HEK293 (cell line): ENCODE data around the gene TBC1D9B.

Experiments
- CTCF ChIA-PET: fragments of 350-600 bp; formaldehyde crosslinking; extraction: SDS; loops from one replicate; lab custom pipeline; 2021; ENCODE audit warnings: antibody characterized with exemption; lab: Yijun Ruan, JAX
- POLR2A ChIA-PET: fragments of 300-600 bp; formaldehyde crosslinking; extraction: SDS; loops from one replicate; lab custom pipeline; 2020; ENCODE audit warnings: antibody characterized with exemption, inconsistent platforms; lab: Yijun Ruan, JAX
- H3K27ac ChIP-seq: fragments of 200-500 bp; sonication (Bioruptor generic); 2 replicates; pipeline ENCODE4 v1.5.1; 2014; ENCODE audit warnings: low read depth, low read length, control low read depth, inconsistent platforms; ENCODE audit errors: extremely low read depth
- H3K36me3 ChIP-seq, 2 experiments: fragments of 200-500 bp in 1 of 2; sonication (Bioruptor generic) in 1 of 2; 1 replicate in 1 of 2; 2 replicates in 1 of 2; pipeline ENCODE4 v1.5.1; 2014 to 2017; ENCODE audit warnings: inconsistent platforms in 2 of 2, low read length in 2 of 2; ENCODE audit not compliant: control insufficient read depth in 2 of 2, insufficient read depth in 1 of 2
- H3K4me1 ChIP-seq: fragments of 200-500 bp; sonication (Bioruptor generic); 2 replicates; pipeline ENCODE4 v1.5.1; 2014; ENCODE audit warnings: mild to moderate bottlenecking, low read length, inconsistent platforms; ENCODE audit not compliant: control insufficient read depth, insufficient read depth
- H3K4me3 ChIP-seq: 2 replicates; pipeline ENCODE4 v1.5.1; 2011; ENCODE audit warnings: low read depth, mild to moderate bottlenecking, control low read depth, low read length, moderate library complexity
- H3K9me3 ChIP-seq: fragments of 200-500 bp; sonication (Bioruptor generic); 2 replicates; pipeline ENCODE4 v1.5.1; 2014; ENCODE audit warnings: low read depth, low read length, inconsistent platforms; ENCODE audit not compliant: control insufficient read depth, insufficient read depth
- BCL11A ChIP-seq: fragments of 450-650 bp; formaldehyde crosslinking; IDR thresholded peaks from 2 replicates; pipeline ENCODE4 v1.5.1; 2016; ENCODE audit warnings: low read depth, missing biosample characterization, missing genetic modification characterization
- PATZ1 ChIP-seq: fragments of 450-650 bp; formaldehyde crosslinking; IDR thresholded peaks from 2 replicates; pipeline ENCODE4 v1.5.1; 2016; ENCODE audit warnings: missing biosample characterization, missing genetic modification characterization
- PRDM10 ChIP-seq: fragments of 450-650 bp; formaldehyde crosslinking; IDR thresholded peaks from 2 replicates; pipeline ENCODE4 v1.5.1; 2016; ENCODE audit warnings: missing biosample characterization, missing genetic modification characterization
- SP2 ChIP-seq: fragments of 450-650 bp; formaldehyde crosslinking; IDR thresholded peaks from 2 replicates; pipeline ENCODE4 v1.5.1; 2016; ENCODE audit warnings: missing biosample characterization, missing genetic modification characterization
- ZBTB10 ChIP-seq: fragments of 450-650 bp; formaldehyde crosslinking; IDR thresholded peaks from 2 replicates; pipeline ENCODE4 v1.5.1; 2016; ENCODE audit warnings: missing biosample characterization, missing genetic modification characterization
- ZBTB7A ChIP-seq: fragments of 450-650 bp; formaldehyde crosslinking; IDR thresholded peaks from 2 replicates; pipeline ENCODE4 v1.5.1; 2016; ENCODE audit warnings: low read depth, missing biosample characterization, missing genetic modification characterization
- ZNF146 ChIP-seq: fragments of 450-650 bp; formaldehyde crosslinking; IDR thresholded peaks from 2 replicates; pipeline ENCODE4 v1.5.1; 2016; ENCODE audit warnings: missing biosample characterization, missing genetic modification characterization
- ZNF335 ChIP-seq: fragments of 450-650 bp; formaldehyde crosslinking; conservative IDR thresholded peaks from 2 replicates; pipeline ENCODE4 v1.5.1; 2016; ENCODE audit warnings: missing biosample characterization, missing genetic modification characterization
- ZNF398 ChIP-seq: fragments of 450-650 bp; formaldehyde crosslinking; IDR thresholded peaks from 2 replicates; pipeline ENCODE4 v1.5.1; 2017; ENCODE audit warnings: missing biosample characterization, missing genetic modification characterization
- ZNF549 ChIP-seq: fragments of 450-650 bp; IDR thresholded peaks from 2 replicates; pipeline ENCODE4 v1.5.1; 2018; ENCODE audit warnings: missing biosample characterization, missing genetic modification characterization, mild to moderate bottlenecking, inconsistent platforms, moderate library complexity
- ZNF600 ChIP-seq: fragments of 450-650 bp; formaldehyde crosslinking; IDR thresholded peaks from 2 replicates; pipeline ENCODE4 v1.5.1; 2016; ENCODE audit warnings: missing biosample characterization, missing genetic modification characterization
- ZNF677 ChIP-seq: fragments of 450-650 bp; IDR thresholded peaks from 2 replicates; pipeline ENCODE4 v1.5.0; 2018; ENCODE audit warnings: missing biosample characterization, mild to moderate bottlenecking, missing genetic modification characterization, moderate library complexity
- ZNF837 ChIP-seq: fragments of 450-650 bp; formaldehyde crosslinking; IDR thresholded peaks from 2 replicates; pipeline ENCODE4 v1.5.1; 2016; ENCODE audit warnings: missing biosample characterization, missing genetic modification characterization
- ZXDB ChIP-seq: fragments of 450-650 bp; formaldehyde crosslinking; IDR thresholded peaks from 2 replicates; pipeline ENCODE4 v1.5.1; 2016; ENCODE audit warnings: missing biosample characterization, missing genetic modification characterization
- TF ChIP-seq, protein P1 (sequence below): fragments of 450-650 bp; formaldehyde crosslinking; IDR thresholded peaks from 2 replicates; pipeline ENCODE4 v1.5.0; 2017; ENCODE audit warnings: missing biosample characterization, missing genetic modification characterization, borderline replicate concordance
- TF ChIP-seq, protein P2 (sequence below): fragments of 450-650 bp; formaldehyde crosslinking; IDR thresholded peaks from 2 replicates; pipeline ENCODE4 v1.5.1; 2016; ENCODE audit warnings: missing biosample characterization, missing genetic modification characterization

The TBC1D9B gene

DNA sequence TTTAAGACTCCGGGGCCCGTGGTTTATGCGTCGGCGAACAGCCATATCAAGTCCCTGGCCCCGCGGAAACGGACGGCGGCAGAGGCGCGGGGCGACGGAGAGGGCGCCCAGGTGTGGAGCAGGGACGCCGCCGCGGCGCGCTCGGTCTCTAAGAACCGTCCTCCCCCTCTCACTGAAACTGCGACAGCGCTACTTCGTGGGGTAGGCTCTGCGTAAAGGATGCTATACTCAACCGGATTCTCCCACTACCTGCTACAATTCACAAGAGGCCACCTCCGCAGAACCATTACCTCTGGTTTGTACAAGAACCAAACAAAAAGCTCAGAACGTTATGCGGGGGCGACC lies 49.5 kb downstream of the TBC1D9B start (continued):
- no peak for TF ChIP-seq PRDM10 (tag by site-specific recombination)
- TF ChIP-seq ZNF677: 0 out of 2 replicates have a peak, but pooled peaks have one; percentile 22
- peak; percentile 38; the same call in 1 of the 2 replicates for TF ChIP-seq ZBTB10
- no peak for TF ChIP-seq ZNF837 (tag by site-specific recombination)
- no peak for TF ChIP-seq ZNF398 (tag by site-specific recombination)
- TF ChIP-seq ZXDB (tag by site-specific recombination): no peak

DNA sequence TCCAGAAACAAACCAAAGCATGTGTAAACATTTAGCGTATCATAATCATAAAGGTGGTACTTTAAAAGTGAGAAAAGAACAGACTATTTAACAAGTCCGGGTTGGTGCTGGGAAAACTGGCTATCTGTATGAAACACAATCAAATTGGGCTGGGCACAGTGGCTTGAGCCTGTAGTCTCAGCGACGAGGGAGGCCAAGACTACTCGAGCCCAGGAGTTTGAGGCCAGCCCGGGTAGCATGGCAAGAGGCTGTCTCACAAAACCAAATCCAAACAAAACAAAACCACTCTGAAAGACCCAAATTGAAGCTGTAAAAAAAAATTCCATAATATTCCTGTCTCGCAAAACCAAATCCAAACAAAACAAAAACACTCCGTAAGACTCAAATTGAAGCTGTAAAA lies 53.3 kb downstream of the TBC1D9B start:
- POLR2A ChIA-PET: no interaction called here
- Histone ChIP-seq H3K4me3 (no peak overlapping the region), H3K36me3 (peaks cover 11 to 38% of the 10 kb centered on the region in 2 experiments), H3K9me3 (no peaks in the 10 kb centered on the region), H3K4me1 (no peaks in the 10 kb centered on the region), H3K27ac (no peak overlapping the region)
- TF ChIP-seq ZNF600 (tag by site-specific recombination) (peak; percentile 87), BCL11A (no peak), ZNF335 (tag by site-specific recombination) (0 out of 2 replicates have a peak, but pooled peaks have one; percentile 37), ZNF146 (tag by site-specific recombination) (no peak)
- TF ChIP-seq, protein P1, sequence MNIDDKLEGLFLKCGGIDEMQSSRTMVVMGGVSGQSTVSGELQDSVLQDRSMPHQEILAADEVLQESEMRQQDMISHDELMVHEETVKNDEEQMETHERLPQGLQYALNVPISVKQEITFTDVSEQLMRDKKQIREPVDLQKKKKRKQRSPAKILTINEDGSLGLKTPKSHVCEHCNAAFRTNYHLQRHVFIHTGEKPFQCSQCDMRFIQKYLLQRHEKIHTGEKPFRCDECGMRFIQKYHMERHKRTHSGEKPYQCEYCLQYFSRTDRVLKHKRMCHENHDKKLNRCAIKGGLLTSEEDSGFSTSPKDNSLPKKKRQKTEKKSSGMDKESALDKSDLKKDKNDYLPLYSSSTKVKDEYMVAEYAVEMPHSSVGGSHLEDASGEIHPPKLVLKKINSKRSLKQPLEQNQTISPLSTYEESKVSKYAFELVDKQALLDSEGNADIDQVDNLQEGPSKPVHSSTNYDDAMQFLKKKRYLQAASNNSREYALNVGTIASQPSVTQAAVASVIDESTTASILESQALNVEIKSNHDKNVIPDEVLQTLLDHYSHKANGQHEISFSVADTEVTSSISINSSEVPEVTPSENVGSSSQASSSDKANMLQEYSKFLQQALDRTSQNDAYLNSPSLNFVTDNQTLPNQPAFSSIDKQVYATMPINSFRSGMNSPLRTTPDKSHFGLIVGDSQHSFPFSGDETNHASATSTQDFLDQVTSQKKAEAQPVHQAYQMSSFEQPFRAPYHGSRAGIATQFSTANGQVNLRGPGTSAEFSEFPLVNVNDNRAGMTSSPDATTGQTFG (tag by site-specific recombination): no peak
- CTCF ChIA-PET: interaction anchor here (1.2 kb wide), 1 partner anchor 241 kb away, joined by 3 read pairs; no protein-coding TSS in a partner anchor

DNA sequence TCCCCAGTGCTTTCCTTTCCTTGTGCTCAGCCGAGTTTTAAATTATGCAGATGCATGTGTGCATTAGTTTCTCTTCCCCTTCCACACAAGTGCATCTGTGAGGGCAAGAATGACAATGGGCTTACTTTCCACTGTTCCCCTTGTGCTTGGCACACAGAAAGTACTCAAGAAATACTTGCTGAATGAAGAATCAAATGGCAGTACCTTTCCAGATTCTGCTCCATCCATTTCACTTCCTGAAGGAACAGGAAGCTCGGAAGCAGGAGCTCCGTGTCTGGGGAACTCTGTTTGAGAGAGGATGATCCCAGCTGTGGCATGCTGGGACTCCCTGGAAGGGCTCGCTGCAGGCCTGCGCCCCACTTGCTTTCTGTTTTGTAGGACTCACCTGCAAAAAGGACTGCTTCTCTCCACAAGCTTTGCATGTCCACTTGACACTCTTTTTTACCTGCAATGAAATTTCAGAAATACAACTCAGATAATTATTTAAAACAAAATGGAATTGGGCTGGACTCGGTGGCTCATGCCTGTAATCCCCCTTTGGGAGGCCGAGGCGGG lies 54.6 kb downstream of the TBC1D9B start:
- POLR2A ChIA-PET: no interaction called here
- TF ChIP-seq ZBTB7A (no peak), ZNF677 (no peak), ZNF549 (tag by site-specific recombination) (no peak), PATZ1 (no peak), SP2 (no peak)
- TF ChIP-seq, protein P2, sequence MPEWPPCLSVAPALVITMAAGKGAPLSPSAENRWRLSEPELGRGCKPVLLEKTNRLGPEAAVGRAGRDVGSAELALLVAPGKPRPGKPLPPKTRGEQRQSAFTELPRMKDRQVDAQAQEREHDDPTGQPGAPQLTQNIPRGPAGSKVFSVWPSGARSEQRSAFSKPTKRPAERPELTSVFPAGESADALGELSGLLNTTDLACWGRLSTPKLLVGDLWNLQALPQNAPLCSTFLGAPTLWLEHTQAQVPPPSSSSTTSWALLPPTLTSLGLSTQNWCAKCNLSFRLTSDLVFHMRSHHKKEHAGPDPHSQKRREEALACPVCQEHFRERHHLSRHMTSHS (tag by site-specific recombination): no peak
- Histone ChIP-seq H3K27ac (no peak overlapping the region), H3K36me3 (peaks cover 11 to 51% of the 10 kb centered on the region in 2 experiments), H3K4me1 (no peaks in the 10 kb centered on the region), H3K4me3 (no peak overlapping the region), H3K9me3 (no peaks in the 10 kb centered on the region)
- CTCF ChIA-PET: interaction anchor here (0.7 kb wide), 1 partner anchor 1299 kb away, joined by 4 read pairs; no protein-coding TSS in a partner anchor
